ENCODE results near the gene CHD6. TPM values are rescaled to one million over a fixed set of nuclear protein-coding genes. Genes with fewer than 3 reads are reported as not detected.

Gene CHD6
- total RNA-seq, 1 donor from 2014 or later, result 26.7 TPM

- no peak for DNase-seq (ENCODE audit: low spot score)
These were observed 261.2 kb downstream of the CHD6 start for GRCh38 chr20:41356951-41357350.

GRCh38 chr20:41355598-41356203 is 262.5 kb downstream of the CHD6 start:
- no peak for DNase-seq (ENCODE audit: low spot score)

GRCh38 chr20:41355192-41355591 is 263.0 kb downstream of the CHD6 start:
- DNase-seq (ENCODE audit: low spot score), result no peak

- DNase-seq (ENCODE audit: low spot score), result no peak
These were observed 264.6 kb downstream of the CHD6 start for GRCh38 chr20:41353530-41353929.

GRCh38 chr20:41352666-41353065 is 265.5 kb downstream of the CHD6 start:
- no peak for DNase-seq (ENCODE audit: low spot score)

GRCh38 chr20:41352106-41352505 is 266.1 kb downstream of the CHD6 start:
- DNase-seq (ENCODE audit: low spot score), result no peak

Measured in umbilical cord (tissue), 2 donors.